Heart left ventricle (tissue), 16 donors: ENCODE data around the gene RAG2. TPM values are rescaled to one million over a fixed set of nuclear protein-coding genes. Genes with fewer than 3 reads are reported as not detected.

Experiments used
- ATAC-seq, 4 donors: fragments of 200-7000 bp; cut with Tn5 transposase; one replicate each; pipeline ENCODE4 v1.9.1; 2020 to 2022; ENCODE audit warnings: moderate library complexity in 4 of 4, mild to moderate bottlenecking in 3 of 4, moderate number of reproducible peaks in 1 of 4
- DNase-seq, 5 donors: peaks; one replicate each; pipeline ENCODE4 v3.0.0-alpha.2; 2020
- H3K27ac ChIP-seq, 12 donors: fragments of 200-600 bp; sonication (generic) in 4 of 12; one replicate each; pipeline versions ENCODE4 v1.5.0 to v1.8.0; 2016 to 2022; ENCODE audit warnings: mild to moderate bottlenecking in 2 of 12
- H3K27me3 ChIP-seq, 9 donors: fragments of 200-600 bp; sonication (generic) in 2 of 9; one replicate each; pipeline versions ENCODE4 v1.5.1 to v1.8.0; 2016 to 2022; ENCODE audit warnings: mild to moderate bottlenecking in 3 of 9
- H3K36me3 ChIP-seq, 9 donors: fragments of 200-600 bp; sonication (generic) in 2 of 9; one replicate each; pipeline versions ENCODE4 v1.5.0 to v1.8.0; 2018 to 2022; ENCODE audit warnings: mild to moderate bottlenecking in 2 of 9
- H3K4me1 ChIP-seq, 12 donors: fragments of 200-600 bp; sonication (generic) in 4 of 12; one replicate each; pipeline versions ENCODE4 v1.5.0 to v1.8.0; 2016 to 2022; ENCODE audit warnings: mild to moderate bottlenecking in 3 of 12
- H3K4me3 ChIP-seq, 12 donors: fragments of 200-600 bp; sonication (generic) in 4 of 12; one replicate each; pipeline versions ENCODE4 v1.5.0 to v1.8.0; 2017 to 2022; ENCODE audit warnings: mild to moderate bottlenecking in 9 of 12, moderate library complexity in 4 of 12
- H3K9me3 ChIP-seq, 12 donors: fragments of 200-600 bp; sonication (generic) in 4 of 12; one replicate each; pipeline versions ENCODE4 v1.5.0 to v1.8.0; 2016 to 2022; ENCODE audit warnings: mild to moderate bottlenecking in 1 of 12
- CTCF ChIP-seq, 12 donors: fragments of 200-600 bp; sonication (generic) in 4 of 12; IDR thresholded peaks; one replicate each; pipeline versions ENCODE4 v1.5.0 to v1.8.0; 2018 to 2022; ENCODE audit warnings: antibody characterized with exemption in 12 of 12, mild to moderate bottlenecking in 5 of 12
- POLR2A ChIP-seq, 2 donors: fragments of 450-650 bp; IDR thresholded peaks; one replicate each; pipeline ENCODE4 v1.6.1; 2017; ENCODE audit warnings: antibody characterized with exemption in 2 of 2, mild to moderate bottlenecking in 2 of 2, moderate library complexity in 2 of 2
- WGBS, 4 donors: extraction: QIAGEN DNeasy Blood & Tissue Kit in 2 of 4; methylation state at CpG; one replicate each; pipeline versions ENCODE4 v1.1.5 to v1.1.7; 2013 to 2018; 5-methylcytosine and 5-hydroxymethylcytosine counted together
- intact Hi-C, 10 donors: fragments of 100-400 bp; cut with DNase I; formaldehyde crosslinking; loops; one replicate each; pipeline versions ENCODE4 v1.11.1 to v1.14.2; 2022
- polyA plus RNA-seq, 2 donors: library from polyadenylated mRNA; stranded (reverse); fragments of 200-250 nt; gene quantifications; one replicate each; pipeline ENCODE4 v1.2.3, GENCODE V29; 2013
- total RNA-seq, 9 donors: library from RNA; depleted of rRNA in 2 of 9; stranded (reverse); fragments of >200 nt in 2 of 9; fragmentation: NEBNext Ultra II Directional in 3 of 9; extraction: Animal tissue kit (Norgen Biotek cat#: 25700) in 3 of 9; gene quantifications; one replicate each; pipeline versions ENCODE4 v1.1.0 to v1.2.4, GENCODE V29; 2016 to 2023
- donor health status: ischemic (EF 13 %, LVEDD 7.1; RV severe dilation, severe dysfunction).
- donor health status: healthy with polysubstance abuse.
- donor health status: DM: no; HTN: yes; CAD: no.
- donor health status: DM: no; HTN: no; CAD: no.
- donor health status: ischemic (EF 25% LVEDD 6.9; RV normal size, moderate dysfunction).
- donor health status: ischemic (EF 25% LVEDD 5.7; RV mildly dilated, moderate dysfunction).
- donor health status: healthy.
- donor health status: DM: yes; HTN: yes; CAD: no.
- donor health status: ischemic (EF 35%, LVEDD 5.7; RV mildly dilated, moderate dysfunction).
- donor health status: nonischemic (EF 11% LVEDD 7.7; RV severe dilation, severe dysfunction).
- donor health status: DM: yes; HTN: yes; CAD: no.
- donor health status: PGD.
- donor health status: ischemic (EF 29% LVEDD 5.4; RV normal size, mild dysfunction).
- donor health status: nonischemic (EF 23%, LVEDD 6.1; RV moderate dilation, normal function).

RAG2 gene
- total and polyA plus RNA-seq, 11 donors: not detected

DNA sequence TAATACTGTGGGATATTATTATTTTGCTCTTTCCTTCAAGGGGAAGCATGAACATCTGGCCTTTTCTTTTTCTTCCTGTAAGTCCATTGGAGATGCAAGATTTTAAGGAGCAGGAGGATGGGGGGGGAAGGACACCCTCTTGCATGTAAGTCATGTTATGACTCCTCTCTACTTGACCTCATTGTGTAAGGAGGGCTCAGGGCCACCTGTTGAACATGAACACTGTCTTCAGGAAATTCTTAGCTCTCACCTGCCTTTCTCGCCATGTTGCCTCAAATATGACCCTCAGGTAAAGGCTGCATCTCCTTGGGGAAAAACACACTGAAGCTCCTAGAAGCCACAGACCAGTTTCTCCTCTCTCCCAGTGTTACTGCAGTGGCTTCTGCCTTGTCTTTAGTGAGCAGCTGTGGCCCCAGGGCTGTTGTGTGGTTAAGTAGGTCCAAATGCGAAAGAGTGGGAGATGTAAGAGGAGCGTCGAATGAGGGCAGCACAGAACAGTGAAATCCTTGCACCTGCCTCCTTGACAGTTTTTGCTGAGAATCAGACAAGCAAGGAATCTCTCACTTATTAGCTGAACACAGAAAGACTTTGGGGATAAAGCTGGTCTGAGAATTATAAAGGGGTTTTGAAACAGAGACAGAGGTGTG, 31.5 kb downstream of the RAG2 start:
- Histone ChIP-seq H3K9me3 (no peaks in the 10 kb centered on the region), H3K27me3 (peaks cover 0 to 3% (median 0%) of the 10 kb centered on the region in 9 donors), H3K36me3 (no peaks in the 10 kb centered on the region), H3K4me3 (no peak overlapping the region), H3K27ac (no peak overlapping the region), H3K4me1 (peaks cover 0 to 7% (median 0%) of the 10 kb centered on the region in 12 donors)
- TF ChIP-seq CTCF (IDR thresholded peaks at IDR 0.05) (no peak), POLR2A (IDR thresholded peaks at IDR 0.05) (no peak)
- DNase-seq: no peak
- ATAC-seq: no peak
- intact Hi-C loops: loop anchor here in 8 of 10 donors (2.0 to 10.0 kb wide), 6 partner anchors 56 to 181 kb away; no protein-coding TSS in a partner anchor
- 83 to 98% (median 93%) methylated on average over 4 of the region's 4 CpGs for WGBS, 4 donors

DNA sequence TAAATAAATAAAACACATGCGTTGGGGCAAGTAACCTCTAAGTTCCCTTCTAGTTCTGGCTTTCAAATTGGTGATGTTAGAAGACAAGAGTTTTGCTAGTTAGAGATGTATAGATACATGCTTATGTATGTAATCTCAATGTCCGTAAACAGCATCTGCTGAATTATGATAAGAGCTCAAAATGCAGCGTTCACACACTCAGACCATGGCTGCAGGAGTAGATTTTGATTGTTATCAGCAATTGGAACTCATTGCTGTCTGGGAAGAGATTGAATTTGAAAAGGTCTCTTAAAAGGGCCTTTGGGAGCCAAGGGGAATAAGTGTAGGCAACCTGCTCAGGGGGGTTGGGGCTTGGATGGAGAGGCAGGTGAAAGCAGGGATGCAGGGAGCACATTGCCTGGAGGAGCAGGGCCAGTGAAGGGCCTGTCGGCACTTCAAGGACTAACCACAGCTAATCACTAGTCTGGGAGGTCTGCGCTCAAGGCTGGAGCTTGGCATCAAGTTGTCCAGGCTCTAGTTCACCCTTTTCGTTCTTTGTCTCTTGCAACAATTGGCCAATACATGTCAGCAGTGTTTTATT, 32.9 kb downstream of the RAG2 start:
- TF ChIP-seq CTCF (IDR thresholded peaks at IDR 0.05): no peak
- TF ChIP-seq POLR2A (IDR thresholded peaks at IDR 0.05): no peak
- Histone ChIP-seq H3K4me3 (peak overlapping the region in 8 of 12 donors; percentile 25 to 55 (median 48)), H3K27ac (no peak overlapping the region), H3K9me3 (no peaks in the 10 kb centered on the region), H3K27me3 (peaks cover 0 to 3% (median 0%) of the 10 kb centered on the region in 9 donors), H3K4me1 (peaks cover 0 to 7% (median 0%) of the 10 kb centered on the region in 12 donors), H3K36me3 (no peaks in the 10 kb centered on the region)
- intact Hi-C loops: loop anchor here in 7 of 10 donors (5.0 to 10.0 kb wide), 5 partner anchors 57 to 182 kb away; no protein-coding TSS in a partner anchor
- DNase-seq (no peak), ATAC-seq (no peak)
- WGBS, 4 donors: 56 to 66% (median 57%) methylated on average over 6 of the region's 6 CpGs

GRCh38 chr11:36564376-36565030, 33.5 kb downstream of the RAG2 start:
- peaks cover 0 to 5% (median 0%) of the 10 kb centered on the region in 12 donors for H3K9me3 ChIP-seq
- peaks cover 0 to 3% (median 0%) of the 10 kb centered on the region in 9 donors for H3K27me3 ChIP-seq
- H3K4me1 ChIP-seq: peaks cover 0 to 7% (median 0%) of the 10 kb centered on the region in 12 donors
- H3K27ac ChIP-seq: no peak overlapping the region
- ATAC-seq (peak; percentile 58 to 87 (median 76)), DNase-seq (peak in 4 of 5 donors; percentile 25 to 54 (median 40))
- 5 to 19% (median 14%) methylated on average over 15 of the region's 15 CpGs for WGBS, 4 donors
- intact Hi-C loops: loop anchor here (1.0 to 10.0 kb wide), 7 partner anchors 58 to 183 kb away; no protein-coding TSS in a partner anchor
- H3K4me3 ChIP-seq: peak overlapping the region in 10 of 12 donors; percentile 11 to 55 (median 46)
- TF ChIP-seq POLR2A (IDR thresholded peaks at IDR 0.05) (no peak), CTCF (IDR thresholded peaks at IDR 0.05) (peak; percentile 39 to 83 (median 70))
- no peaks in the 10 kb centered on the region for H3K36me3 ChIP-seq
